NB4 (cell line): Measurements from ENCODE around the gene DNAH9.

ENCODE experiments used
- MYC ChIP-seq: IDR thresholded peaks from 2 replicates; pipeline ENCODE4 v1.6.1; 2011; ENCODE audit warnings: low read depth, low read length
- POLR2A ChIP-seq: IDR thresholded peaks from 2 replicates; pipeline ENCODE4 v1.6.1; 2011; ENCODE audit warnings: mild to moderate bottlenecking; ENCODE audit not compliant: insufficient read length; ENCODE audit errors: extremely low read depth
- TF ChIP-seq, protein P1 (sequence below): IDR thresholded peaks from one replicate; pipeline ENCODE4 v1.5.1; 2012; ENCODE audit warnings: low read depth, low read length
- TF ChIP-seq, protein P2 (sequence below): IDR thresholded peaks from 2 replicates; pipeline ENCODE4 v1.6.1; 2011; ENCODE audit warnings: low read depth, low read length

- TF ChIP-seq, protein P1, sequence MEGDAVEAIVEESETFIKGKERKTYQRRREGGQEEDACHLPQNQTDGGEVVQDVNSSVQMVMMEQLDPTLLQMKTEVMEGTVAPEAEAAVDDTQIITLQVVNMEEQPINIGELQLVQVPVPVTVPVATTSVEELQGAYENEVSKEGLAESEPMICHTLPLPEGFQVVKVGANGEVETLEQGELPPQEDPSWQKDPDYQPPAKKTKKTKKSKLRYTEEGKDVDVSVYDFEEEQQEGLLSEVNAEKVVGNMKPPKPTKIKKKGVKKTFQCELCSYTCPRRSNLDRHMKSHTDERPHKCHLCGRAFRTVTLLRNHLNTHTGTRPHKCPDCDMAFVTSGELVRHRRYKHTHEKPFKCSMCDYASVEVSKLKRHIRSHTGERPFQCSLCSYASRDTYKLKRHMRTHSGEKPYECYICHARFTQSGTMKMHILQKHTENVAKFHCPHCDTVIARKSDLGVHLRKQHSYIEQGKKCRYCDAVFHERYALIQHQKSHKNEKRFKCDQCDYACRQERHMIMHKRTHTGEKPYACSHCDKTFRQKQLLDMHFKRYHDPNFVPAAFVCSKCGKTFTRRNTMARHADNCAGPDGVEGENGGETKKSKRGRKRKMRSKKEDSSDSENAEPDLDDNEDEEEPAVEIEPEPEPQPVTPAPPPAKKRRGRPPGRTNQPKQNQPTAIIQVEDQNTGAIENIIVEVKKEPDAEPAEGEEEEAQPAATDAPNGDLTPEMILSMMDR: no peak
- TF ChIP-seq POLR2A (no peak), MYC (no peak)
- TF ChIP-seq, protein P2, sequence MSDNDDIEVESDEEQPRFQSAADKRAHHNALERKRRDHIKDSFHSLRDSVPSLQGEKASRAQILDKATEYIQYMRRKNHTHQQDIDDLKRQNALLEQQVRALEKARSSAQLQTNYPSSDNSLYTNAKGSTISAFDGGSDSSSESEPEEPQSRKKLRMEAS: no peak
Measured at GRCh38 chr17:11612956-11613355, 14.7 kb downstream of the DNAH9 start.
